ENCODE results near the gene SAMD14. TPM values are rescaled to one million over a fixed set of nuclear protein-coding genes. Genes with fewer than 3 reads are reported as not detected.

The SAMD14 gene
- total and polyA plus RNA-seq, 2 experiments from 2014 or later = 0.70 to 4.7 TPM

GRCh38 chr17:50135316-50136095 is 5.5 kb upstream of the SAMD14 start:
- Histone ChIP-seq H3F3A (replicated peaks; ENCODE audit: low read depth) (no peaks in the 10 kb centered on the region), H3K9me2 (ENCODE audit: insufficient read depth) (no peaks in the 10 kb centered on the region), H3K27me3 (ENCODE audit: insufficient read depth) (peaks cover 27% of the 10 kb centered on the region), H3K4me3 (no peak overlapping the region), H3K79me2 (replicated peaks; ENCODE audit: insufficient read depth) (no peaks in the 10 kb centered on the region), H3K4me1 (ENCODE audit: insufficient read depth) (peaks cover 32% of the 10 kb centered on the region), H3K4me2 (no peak overlapping the region), H2AFZ (no peak overlapping the region), H4K20me1 (replicated peaks; ENCODE audit: insufficient read depth) (no peaks in the 10 kb centered on the region), H3K36me3 (ENCODE audit: insufficient read depth) (no peaks in the 10 kb centered on the region; the same call in 1 of the 2 replicates), H3K27ac (ENCODE audit: low read depth) (no peak overlapping the region)
- H3K27ac Mint-ChIP-seq = no peak overlapping the region
- H3K9me3 Mint-ChIP-seq = no peaks in the 10 kb centered on the region
- H3K4me1 Mint-ChIP-seq = peaks cover 47% of the 10 kb centered on the region
- no peak overlapping the region for H3K4me3 Mint-ChIP-seq
- no peak for DNase-seq (ENCODE audit: low spot score)
- peaks cover 26% of the 10 kb centered on the region for H3K36me3 Mint-ChIP-seq (ENCODE audit: low read depth)
- ATAC-seq = no peak
- H3K27me3 Mint-ChIP-seq (ENCODE audit: insufficient read depth, low read depth, poor library complexity) = peaks cover 34% of the 10 kb centered on the region
- TF ChIP-seq CREB1 (CRISPR knock-in tag; IDR thresholded peaks at IDR 0.05; ENCODE audit: low read depth) (no peak), JUNB (IDR thresholded peaks at IDR 0.05; ENCODE audit: unreplicated experiment) (no peak), POLR2AphosphoS5 (IDR thresholded peaks at IDR 0.05; ENCODE audit: low read depth) (no peak), CTCF (conservative IDR thresholded peaks at IDR 0.05; ENCODE audit: low read depth in 2 of 2) (no peak), EZH2 (IDR thresholded peaks at IDR 0.05; ENCODE audit: low read depth, unreplicated experiment) (no peak), STAT1 (IDR thresholded peaks at IDR 0.05; ENCODE audit: unreplicated experiment) (no peak), ZNF114 (CRISPR knock-in tag; IDR thresholded peaks at IDR 0.05) (no peak), NANOG (IDR thresholded peaks at IDR 0.05; ENCODE audit: borderline replicate concordance) (no peak), EZH2phosphoT487 (IDR thresholded peaks at IDR 0.05; ENCODE audit: unreplicated experiment) (no peak), ZNF331 (CRISPR knock-in tag; IDR thresholded peaks at IDR 0.05; ENCODE audit: low read depth) (no peak), REST (IDR thresholded peaks at IDR 0.05; ENCODE audit: unreplicated experiment) (no peak)
- TF ChIP-seq, protein P1, sequence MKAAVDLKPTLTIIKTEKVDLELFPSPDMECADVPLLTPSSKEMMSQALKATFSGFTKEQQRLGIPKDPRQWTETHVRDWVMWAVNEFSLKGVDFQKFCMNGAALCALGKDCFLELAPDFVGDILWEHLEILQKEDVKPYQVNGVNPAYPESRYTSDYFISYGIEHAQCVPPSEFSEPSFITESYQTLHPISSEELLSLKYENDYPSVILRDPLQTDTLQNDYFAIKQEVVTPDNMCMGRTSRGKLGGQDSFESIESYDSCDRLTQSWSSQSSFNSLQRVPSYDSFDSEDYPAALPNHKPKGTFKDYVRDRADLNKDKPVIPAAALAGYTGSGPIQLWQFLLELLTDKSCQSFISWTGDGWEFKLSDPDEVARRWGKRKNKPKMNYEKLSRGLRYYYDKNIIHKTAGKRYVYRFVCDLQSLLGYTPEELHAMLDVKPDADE (IDR thresholded peaks at IDR 0.05) = no peak
- TF ChIP-seq, protein P2, sequence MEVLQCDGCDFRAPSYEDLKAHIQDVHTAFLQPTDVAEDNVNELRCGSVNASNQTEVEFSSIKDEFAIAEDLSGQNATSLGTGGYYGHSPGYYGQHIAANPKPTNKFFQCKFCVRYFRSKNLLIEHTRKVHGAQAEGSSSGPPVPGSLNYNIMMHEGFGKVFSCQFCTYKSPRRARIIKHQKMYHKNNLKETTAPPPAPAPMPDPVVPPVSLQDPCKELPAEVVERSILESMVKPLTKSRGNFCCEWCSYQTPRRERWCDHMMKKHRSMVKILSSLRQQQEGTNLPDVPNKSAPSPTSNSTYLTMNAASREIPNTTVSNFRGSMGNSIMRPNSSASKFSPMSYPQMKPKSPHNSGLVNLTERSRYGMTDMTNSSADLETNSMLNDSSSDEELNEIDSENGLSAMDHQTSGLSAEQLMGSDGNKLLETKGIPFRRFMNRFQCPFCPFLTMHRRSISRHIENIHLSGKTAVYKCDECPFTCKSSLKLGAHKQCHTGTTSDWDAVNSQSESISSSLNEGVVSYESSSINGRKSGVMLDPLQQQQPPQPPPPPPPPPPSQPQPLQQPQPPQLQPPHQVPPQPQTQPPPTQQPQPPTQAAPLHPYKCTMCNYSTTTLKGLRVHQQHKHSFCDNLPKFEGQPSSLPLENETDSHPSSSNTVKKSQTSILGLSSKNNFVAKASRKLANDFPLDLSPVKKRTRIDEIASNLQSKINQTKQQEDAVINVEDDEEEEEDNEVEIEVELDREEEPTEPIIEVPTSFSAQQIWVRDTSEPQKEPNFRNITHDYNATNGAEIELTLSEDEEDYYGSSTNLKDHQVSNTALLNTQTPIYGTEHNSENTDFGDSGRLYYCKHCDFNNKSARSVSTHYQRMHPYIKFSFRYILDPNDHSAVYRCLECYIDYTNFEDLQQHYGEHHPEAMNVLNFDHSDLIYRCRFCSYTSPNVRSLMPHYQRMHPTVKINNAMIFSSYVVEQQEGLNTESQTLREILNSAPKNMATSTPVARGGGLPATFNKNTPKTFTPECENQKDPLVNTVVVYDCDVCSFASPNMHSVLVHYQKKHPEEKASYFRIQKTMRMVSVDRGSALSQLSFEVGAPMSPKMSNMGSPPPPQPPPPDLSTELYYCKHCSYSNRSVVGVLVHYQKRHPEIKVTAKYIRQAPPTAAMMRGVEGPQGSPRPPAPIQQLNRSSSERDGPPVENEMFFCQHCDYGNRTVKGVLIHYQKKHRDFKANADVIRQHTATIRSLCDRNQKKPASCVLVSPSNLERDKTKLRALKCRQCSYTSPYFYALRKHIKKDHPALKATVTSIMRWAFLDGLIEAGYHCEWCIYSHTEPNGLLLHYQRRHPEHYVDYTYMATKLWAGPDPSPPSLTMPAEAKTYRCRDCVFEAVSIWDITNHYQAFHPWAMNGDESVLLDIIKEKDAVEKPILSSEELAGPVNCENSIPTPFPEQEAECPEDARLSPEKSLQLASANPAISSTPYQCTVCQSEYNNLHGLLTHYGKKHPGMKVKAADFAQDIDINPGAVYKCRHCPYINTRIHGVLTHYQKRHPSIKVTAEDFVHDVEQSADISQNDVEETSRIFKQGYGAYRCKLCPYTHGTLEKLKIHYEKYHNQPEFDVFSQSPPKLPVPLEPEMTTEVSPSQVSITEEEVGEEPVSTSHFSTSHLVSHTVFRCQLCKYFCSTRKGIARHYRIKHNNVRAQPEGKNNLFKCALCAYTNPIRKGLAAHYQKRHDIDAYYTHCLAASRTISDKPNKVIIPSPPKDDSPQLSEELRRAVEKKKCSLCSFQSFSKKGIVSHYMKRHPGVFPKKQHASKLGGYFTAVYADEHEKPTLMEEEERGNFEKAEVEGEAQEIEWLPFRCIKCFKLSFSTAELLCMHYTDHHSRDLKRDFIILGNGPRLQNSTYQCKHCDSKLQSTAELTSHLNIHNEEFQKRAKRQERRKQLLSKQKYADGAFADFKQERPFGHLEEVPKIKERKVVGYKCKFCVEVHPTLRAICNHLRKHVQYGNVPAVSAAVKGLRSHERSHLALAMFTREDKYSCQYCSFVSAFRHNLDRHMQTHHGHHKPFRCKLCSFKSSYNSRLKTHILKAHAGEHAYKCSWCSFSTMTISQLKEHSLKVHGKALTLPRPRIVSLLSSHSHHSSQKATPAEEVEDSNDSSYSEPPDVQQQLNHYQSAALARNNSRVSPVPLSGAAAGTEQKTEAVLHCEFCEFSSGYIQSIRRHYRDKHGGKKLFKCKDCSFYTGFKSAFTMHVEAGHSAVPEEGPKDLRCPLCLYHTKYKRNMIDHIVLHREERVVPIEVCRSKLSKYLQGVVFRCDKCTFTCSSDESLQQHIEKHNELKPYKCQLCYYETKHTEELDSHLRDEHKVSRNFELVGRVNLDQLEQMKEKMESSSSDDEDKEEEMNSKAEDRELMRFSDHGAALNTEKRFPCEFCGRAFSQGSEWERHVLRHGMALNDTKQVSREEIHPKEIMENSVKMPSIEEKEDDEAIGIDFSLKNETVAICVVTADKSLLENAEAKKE (CRISPR knock-in tag; IDR thresholded peaks at IDR 0.05) = no peak

Measured in GM23338 (cell line).